SK-N-SH treated with all-trans-retinoic acid at 6 μM for 48 hours (cell line): ENCODE measurements around the gene STAG1.

Source experiments
- ATAC-seq: fragments of 200-7000 bp; cut with Tn5 transposase; 3 replicates; pipeline ENCODE4 v1.9.1; 2020; ENCODE audit warnings: mild to moderate bottlenecking, moderate library complexity
- ARNTL ChIP-seq: fragments of 450-650 bp; formaldehyde crosslinking; IDR thresholded peaks from 2 replicates; pipeline ENCODE4 v1.5.0; 2020; ENCODE audit warnings: low read depth, mild to moderate bottlenecking, moderate library complexity, borderline replicate concordance
- BACH2 ChIP-seq: fragments of 250-450 bp; sonication (Bioruptor Pico); IDR thresholded peaks from 2 replicates; pipeline ENCODE4 v1.9.0; 2021; ENCODE audit warnings: mild to moderate bottlenecking, borderline replicate concordance
- CSDC2 ChIP-seq: fragments of 250-450 bp; sonication (Bioruptor Pico); IDR thresholded peaks from 2 replicates; pipeline ENCODE4 v1.5.0; 2020; ENCODE audit warnings: mild to moderate bottlenecking, moderate library complexity
- ESRRG ChIP-seq: fragments of 250-450 bp; sonication (Bioruptor Pico); IDR thresholded peaks from 2 replicates; pipeline ENCODE4 v1.6.1; 2021; ENCODE audit warnings: mild to moderate bottlenecking
- GLIS3 ChIP-seq: fragments of 250-450 bp; sonication (Bioruptor Pico); IDR thresholded peaks from 2 replicates; pipeline ENCODE4 v1.5.0; 2020; ENCODE audit warnings: mild to moderate bottlenecking, moderate library complexity
- ISL1 ChIP-seq: fragments of 250-450 bp; sonication (Bioruptor Pico); IDR thresholded peaks from 2 replicates; pipeline ENCODE4 v2.1.2; 2022; ENCODE audit warnings: mild to moderate bottlenecking, moderate library complexity
- OSR1 ChIP-seq: fragments of 250-450 bp; sonication (Bioruptor Pico); IDR thresholded peaks from 2 replicates; pipeline ENCODE4 v1.8.0; 2022; ENCODE audit warnings: moderate library complexity, mild to moderate bottlenecking, inconsistent platforms
- PPARA ChIP-seq: fragments of 250-450 bp; sonication (Bioruptor Pico); IDR thresholded peaks from 2 replicates; pipeline ENCODE4 v1.5.0; 2020; ENCODE audit warnings: mild to moderate bottlenecking, borderline replicate concordance
- RARB ChIP-seq: fragments of 250-450 bp; sonication (Bioruptor Pico); IDR thresholded peaks from 2 replicates; pipeline ENCODE4 v1.8.0; 2021; ENCODE audit warnings: mild to moderate bottlenecking, moderate library complexity
- SNAI2 ChIP-seq: fragments of 250-450 bp; sonication (Bioruptor Pico); IDR thresholded peaks from 2 replicates; pipeline ENCODE4 v1.5.0; 2020; ENCODE audit warnings: mild to moderate bottlenecking, moderate library complexity
- TCF4 ChIP-seq: fragments of 250-450 bp; sonication (Bioruptor Pico); IDR thresholded peaks from 2 replicates; pipeline ENCODE4 v1.8.0; 2021; ENCODE audit warnings: mild to moderate bottlenecking, moderate library complexity, borderline replicate concordance
- TOX ChIP-seq: fragments of 250-450 bp; sonication (Bioruptor Pico); IDR thresholded peaks from 2 replicates; pipeline ENCODE4 v1.8.0; 2021; ENCODE audit warnings: mild to moderate bottlenecking, moderate library complexity, borderline replicate concordance
- ZFP3 ChIP-seq: fragments of 250-450 bp; sonication (Bioruptor Pico); IDR thresholded peaks from 2 replicates; pipeline ENCODE4 v1.5.0; 2020; ENCODE audit warnings: mild to moderate bottlenecking, moderate library complexity
- ZFP30 ChIP-seq: fragments of 450-650 bp; formaldehyde crosslinking; IDR thresholded peaks from 2 replicates; pipeline ENCODE4 v1.5.0; 2022; ENCODE audit warnings: mild to moderate bottlenecking, moderate library complexity
- ZNF565 ChIP-seq: fragments of 450-650 bp; formaldehyde crosslinking; conservative IDR thresholded peaks from 2 replicates; pipeline ENCODE4 v1.5.0; 2020; ENCODE audit warnings: low read depth, mild to moderate bottlenecking, moderate library complexity
- ZNF70 ChIP-seq: fragments of 450-650 bp; formaldehyde crosslinking; IDR thresholded peaks from 2 replicates; pipeline ENCODE4 v1.5.0; 2020; ENCODE audit warnings: mild to moderate bottlenecking, moderate library complexity
- ZNF8 ChIP-seq: fragments of 450-650 bp; formaldehyde crosslinking; IDR thresholded peaks from 2 replicates; pipeline ENCODE4 v1.5.0; 2020; ENCODE audit warnings: mild to moderate bottlenecking, moderate library complexity
- TF ChIP-seq, protein P1 (sequence below): fragments of 250-450 bp; sonication (Bioruptor Pico); IDR thresholded peaks from 2 replicates; pipeline ENCODE4 v1.5.1; 2020; ENCODE audit warnings: low read depth, mild to moderate bottlenecking, moderate library complexity
- TF ChIP-seq, protein P2 (sequence below): fragments of 250-450 bp; sonication (Bioruptor Pico); IDR thresholded peaks from 2 replicates; pipeline ENCODE4 v1.5.1; 2021; ENCODE audit warnings: mild to moderate bottlenecking, moderate library complexity
- TF ChIP-seq, protein P3 (sequence below): fragments of 250-450 bp; sonication (Bioruptor Pico); IDR thresholded peaks from 2 replicates; pipeline ENCODE4 v1.8.0; 2021; ENCODE audit warnings: low read depth, mild to moderate bottlenecking, moderate library complexity, borderline replicate concordance
- TF ChIP-seq, protein P4 (sequence below): fragments of 250-450 bp; sonication (Bioruptor Pico); IDR thresholded peaks from 2 replicates; pipeline ENCODE4 v1.8.0; 2020; ENCODE audit warnings: mild to moderate bottlenecking, moderate library complexity, borderline replicate concordance
- TF ChIP-seq, protein P5 (sequence below): fragments of 250-450 bp; sonication (Bioruptor Pico); IDR thresholded peaks from 2 replicates; pipeline ENCODE4 v1.5.0; 2020; ENCODE audit warnings: mild to moderate bottlenecking, moderate library complexity

Gene STAG1

DNA sequence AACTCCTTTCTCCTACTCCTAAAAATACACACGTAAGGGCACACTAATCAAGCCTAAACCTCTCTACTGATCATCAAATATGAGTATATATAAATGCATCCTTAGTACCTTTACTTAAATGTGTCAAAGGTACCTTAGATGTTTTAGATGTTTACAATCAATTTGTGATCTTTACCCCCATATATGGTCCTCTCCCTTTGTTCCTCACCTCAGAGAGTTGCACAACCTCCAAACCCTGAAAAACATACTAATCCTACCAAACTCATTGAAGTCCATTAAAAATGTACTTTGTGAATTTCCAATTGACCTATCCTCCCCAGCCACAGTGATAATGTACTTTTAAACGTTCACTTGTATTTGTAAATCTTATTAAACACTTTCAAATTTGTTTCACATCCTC lies 249.1 kb downstream of the STAG1 start:
- no peak for ATAC-seq
- TF ChIP-seq, protein P1, sequence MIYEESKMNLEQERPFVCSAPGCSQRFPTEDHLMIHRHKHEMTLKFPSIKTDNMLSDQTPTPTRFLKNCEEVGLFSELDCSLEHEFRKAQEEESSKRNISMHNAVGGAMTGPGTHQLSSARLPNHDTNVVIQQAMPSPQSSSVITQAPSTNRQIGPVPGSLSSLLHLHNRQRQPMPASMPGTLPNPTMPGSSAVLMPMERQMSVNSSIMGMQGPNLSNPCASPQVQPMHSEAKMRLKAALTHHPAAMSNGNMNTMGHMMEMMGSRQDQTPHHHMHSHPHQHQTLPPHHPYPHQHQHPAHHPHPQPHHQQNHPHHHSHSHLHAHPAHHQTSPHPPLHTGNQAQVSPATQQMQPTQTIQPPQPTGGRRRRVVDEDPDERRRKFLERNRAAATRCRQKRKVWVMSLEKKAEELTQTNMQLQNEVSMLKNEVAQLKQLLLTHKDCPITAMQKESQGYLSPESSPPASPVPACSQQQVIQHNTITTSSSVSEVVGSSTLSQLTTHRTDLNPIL (CRISPR knock-in tag) = no peak
- TF ChIP-seq ISL1 (no peak), CSDC2 (CRISPR knock-in tag) (no peak), ARNTL (CRISPR knock-in tag) (no peak), ZFP3 (no peak), ZNF8 (CRISPR knock-in tag) (no peak), ZNF70 (CRISPR knock-in tag) (no peak), TCF4 (CRISPR knock-in tag) (no peak), ESRRG (no peak), ZNF565 (CRISPR knock-in tag) (no peak), GLIS3 (no peak), TOX (CRISPR knock-in tag) (no peak), ZFP30 (CRISPR knock-in tag) (no peak), PPARA (CRISPR knock-in tag) (no peak), RARB (no peak), BACH2 (no peak)
- TF ChIP-seq, protein P2, sequence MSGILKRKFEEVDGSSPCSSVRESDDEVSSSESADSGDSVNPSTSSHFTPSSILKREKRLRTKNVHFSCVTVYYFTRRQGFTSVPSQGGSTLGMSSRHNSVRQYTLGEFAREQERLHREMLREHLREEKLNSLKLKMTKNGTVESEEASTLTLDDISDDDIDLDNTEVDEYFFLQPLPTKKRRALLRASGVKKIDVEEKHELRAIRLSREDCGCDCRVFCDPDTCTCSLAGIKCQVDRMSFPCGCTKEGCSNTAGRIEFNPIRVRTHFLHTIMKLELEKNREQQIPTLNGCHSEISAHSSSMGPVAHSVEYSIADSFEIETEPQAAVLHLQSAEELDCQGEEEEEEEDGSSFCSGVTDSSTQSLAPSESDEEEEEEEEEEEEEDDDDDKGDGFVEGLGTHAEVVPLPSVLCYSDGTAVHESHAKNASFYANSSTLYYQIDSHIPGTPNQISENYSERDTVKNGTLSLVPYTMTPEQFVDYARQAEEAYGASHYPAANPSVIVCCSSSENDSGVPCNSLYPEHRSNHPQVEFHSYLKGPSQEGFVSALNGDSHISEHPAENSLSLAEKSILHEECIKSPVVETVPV = no peak
- TF ChIP-seq, protein P3, sequence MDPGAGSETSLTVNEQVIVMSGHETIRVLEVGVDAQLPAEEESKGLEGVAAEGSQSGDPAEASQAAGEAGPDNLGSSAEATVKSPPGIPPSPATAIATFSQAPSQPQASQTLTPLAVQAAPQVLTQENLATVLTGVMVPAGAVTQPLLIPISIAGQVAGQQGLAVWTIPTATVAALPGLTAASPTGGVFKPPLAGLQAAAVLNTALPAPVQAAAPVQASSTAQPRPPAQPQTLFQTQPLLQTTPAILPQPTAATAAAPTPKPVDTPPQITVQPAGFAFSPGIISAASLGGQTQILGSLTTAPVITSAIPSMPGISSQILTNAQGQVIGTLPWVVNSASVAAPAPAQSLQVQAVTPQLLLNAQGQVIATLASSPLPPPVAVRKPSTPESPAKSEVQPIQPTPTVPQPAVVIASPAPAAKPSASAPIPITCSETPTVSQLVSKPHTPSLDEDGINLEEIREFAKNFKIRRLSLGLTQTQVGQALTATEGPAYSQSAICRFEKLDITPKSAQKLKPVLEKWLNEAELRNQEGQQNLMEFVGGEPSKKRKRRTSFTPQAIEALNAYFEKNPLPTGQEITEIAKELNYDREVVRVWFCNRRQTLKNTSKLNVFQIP = no peak
- TF ChIP-seq, protein P4, sequence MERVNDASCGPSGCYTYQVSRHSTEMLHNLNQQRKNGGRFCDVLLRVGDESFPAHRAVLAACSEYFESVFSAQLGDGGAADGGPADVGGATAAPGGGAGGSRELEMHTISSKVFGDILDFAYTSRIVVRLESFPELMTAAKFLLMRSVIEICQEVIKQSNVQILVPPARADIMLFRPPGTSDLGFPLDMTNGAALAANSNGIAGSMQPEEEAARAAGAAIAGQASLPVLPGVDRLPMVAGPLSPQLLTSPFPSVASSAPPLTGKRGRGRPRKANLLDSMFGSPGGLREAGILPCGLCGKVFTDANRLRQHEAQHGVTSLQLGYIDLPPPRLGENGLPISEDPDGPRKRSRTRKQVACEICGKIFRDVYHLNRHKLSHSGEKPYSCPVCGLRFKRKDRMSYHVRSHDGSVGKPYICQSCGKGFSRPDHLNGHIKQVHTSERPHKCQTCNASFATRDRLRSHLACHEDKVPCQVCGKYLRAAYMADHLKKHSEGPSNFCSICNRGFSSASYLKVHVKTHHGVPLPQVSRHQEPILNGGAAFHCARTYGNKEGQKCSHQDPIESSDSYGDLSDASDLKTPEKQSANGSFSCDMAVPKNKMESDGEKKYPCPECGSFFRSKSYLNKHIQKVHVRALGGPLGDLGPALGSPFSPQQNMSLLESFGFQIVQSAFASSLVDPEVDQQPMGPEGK = no peak

DNA sequence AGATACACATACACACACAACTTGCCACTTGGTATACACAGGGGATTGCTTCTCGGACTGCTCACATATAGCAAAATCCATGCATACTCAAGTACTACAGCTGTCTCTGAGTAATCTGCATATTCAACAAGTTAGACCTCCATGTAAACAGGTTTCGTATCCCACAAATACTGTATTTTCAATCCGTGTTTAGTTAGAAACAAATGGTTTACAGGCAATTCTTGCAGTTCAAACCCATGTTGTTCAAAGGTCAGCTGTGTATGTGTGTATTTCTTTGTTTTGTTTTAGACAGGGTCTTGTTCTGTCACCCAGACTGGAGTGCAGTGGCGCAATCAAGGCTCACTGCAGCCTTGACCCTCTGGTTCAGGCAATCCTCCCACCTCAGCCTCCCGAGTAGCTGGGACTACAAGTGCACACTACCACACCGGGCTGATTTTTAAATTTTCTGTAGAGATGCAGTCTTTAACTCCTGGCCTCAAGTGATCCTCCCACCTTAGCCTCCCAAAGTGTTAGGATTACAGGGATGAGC lies 253.2 kb downstream of the STAG1 start:
- TF ChIP-seq ARNTL (CRISPR knock-in tag) (no peak), TOX (CRISPR knock-in tag) (no peak), ZNF8 (CRISPR knock-in tag) (no peak), PPARA (CRISPR knock-in tag) (no peak), ZFP30 (CRISPR knock-in tag) (no peak), CSDC2 (CRISPR knock-in tag) (no peak), SNAI2 (CRISPR knock-in tag) (no peak), BACH2 (no peak), OSR1 (CRISPR knock-in tag) (no peak), RARB (no peak), ZNF70 (CRISPR knock-in tag) (no peak), ZFP3 (no peak), ISL1 (no peak), GLIS3 (no peak), ESRRG (no peak), TCF4 (CRISPR knock-in tag) (no peak)
- TF ChIP-seq, protein P5, sequence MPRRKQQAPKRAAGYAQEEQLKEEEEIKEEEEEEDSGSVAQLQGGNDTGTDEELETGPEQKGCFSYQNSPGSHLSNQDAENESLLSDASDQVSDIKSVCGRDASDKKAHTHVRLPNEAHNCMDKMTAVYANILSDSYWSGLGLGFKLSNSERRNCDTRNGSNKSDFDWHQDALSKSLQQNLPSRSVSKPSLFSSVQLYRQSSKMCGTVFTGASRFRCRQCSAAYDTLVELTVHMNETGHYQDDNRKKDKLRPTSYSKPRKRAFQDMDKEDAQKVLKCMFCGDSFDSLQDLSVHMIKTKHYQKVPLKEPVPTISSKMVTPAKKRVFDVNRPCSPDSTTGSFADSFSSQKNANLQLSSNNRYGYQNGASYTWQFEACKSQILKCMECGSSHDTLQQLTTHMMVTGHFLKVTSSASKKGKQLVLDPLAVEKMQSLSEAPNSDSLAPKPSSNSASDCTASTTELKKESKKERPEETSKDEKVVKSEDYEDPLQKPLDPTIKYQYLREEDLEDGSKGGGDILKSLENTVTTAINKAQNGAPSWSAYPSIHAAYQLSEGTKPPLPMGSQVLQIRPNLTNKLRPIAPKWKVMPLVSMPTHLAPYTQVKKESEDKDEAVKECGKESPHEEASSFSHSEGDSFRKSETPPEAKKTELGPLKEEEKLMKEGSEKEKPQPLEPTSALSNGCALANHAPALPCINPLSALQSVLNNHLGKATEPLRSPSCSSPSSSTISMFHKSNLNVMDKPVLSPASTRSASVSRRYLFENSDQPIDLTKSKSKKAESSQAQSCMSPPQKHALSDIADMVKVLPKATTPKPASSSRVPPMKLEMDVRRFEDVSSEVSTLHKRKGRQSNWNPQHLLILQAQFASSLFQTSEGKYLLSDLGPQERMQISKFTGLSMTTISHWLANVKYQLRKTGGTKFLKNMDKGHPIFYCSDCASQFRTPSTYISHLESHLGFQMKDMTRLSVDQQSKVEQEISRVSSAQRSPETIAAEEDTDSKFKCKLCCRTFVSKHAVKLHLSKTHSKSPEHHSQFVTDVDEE (CRISPR knock-in tag) = no peak
- TF ChIP-seq, protein P4 = no peak
- TF ChIP-seq, protein P1 (CRISPR knock-in tag) = no peak
- TF ChIP-seq, protein P2 = no peak
- TF ChIP-seq, all 23 proteins: peak for 0
- ATAC-seq = no peak
